GM20000 (cell line): Measurements from ENCODE around the gene CAMSAP3.

Experiments used
- DNase-seq: peaks from one replicate; pipeline ENCODE4 v3.0.0; 2012; ENCODE audit warnings: low spot score
- TF ChIP-seq, protein P1 (sequence below): IDR thresholded peaks from 2 replicates; pipeline ENCODE4 v1.5.1; 2012; ENCODE audit warnings: mild to moderate bottlenecking, control low read depth; ENCODE audit errors: extremely low read depth, missing control alignments

CAMSAP3 gene

DNA sequence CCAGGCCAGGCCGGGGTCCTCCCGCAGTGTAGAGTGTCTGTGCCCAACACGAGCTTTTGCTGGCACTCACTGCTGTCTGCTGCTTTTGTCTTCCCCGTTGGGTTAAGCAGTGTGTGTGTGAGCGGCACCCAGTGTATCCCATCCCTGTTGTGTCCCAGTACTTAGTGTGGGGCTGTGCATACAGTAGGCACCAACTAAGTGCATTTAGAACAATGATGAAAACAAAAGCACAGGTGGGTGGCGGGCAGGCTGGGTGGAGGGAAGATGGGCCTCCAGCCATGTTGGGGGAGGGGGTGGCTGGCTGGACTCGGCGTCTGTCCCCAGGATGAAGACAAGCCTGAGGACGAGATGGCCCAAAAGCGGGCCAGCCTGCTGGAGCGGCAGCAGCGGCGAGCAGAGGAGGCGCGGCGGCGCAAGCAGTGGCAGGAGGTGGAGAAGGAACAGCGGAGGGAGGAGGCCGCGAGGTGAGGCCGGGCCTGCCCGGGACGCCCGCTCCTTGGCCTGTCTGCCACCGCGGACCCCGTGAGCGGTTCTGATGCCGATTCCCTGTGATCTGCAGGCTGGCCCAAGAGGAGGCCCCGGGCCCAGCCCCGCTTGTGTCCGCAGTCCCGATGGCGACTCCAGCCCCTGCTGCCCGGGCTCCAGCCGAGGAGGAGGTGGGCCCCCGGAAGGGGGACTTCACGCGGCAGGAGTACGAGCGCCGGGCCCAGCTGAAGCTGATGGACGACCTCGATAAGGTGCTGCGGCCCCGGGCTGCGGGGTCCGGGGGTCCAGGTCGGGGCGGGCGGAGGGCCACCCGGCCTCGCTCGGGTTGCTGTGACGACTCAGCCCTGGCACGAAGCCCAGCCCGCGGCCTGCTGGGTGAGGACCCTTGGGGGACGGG, 19.4 kb downstream of the CAMSAP3 start:
- DNase-seq = no peak
- TF ChIP-seq, protein P1, sequence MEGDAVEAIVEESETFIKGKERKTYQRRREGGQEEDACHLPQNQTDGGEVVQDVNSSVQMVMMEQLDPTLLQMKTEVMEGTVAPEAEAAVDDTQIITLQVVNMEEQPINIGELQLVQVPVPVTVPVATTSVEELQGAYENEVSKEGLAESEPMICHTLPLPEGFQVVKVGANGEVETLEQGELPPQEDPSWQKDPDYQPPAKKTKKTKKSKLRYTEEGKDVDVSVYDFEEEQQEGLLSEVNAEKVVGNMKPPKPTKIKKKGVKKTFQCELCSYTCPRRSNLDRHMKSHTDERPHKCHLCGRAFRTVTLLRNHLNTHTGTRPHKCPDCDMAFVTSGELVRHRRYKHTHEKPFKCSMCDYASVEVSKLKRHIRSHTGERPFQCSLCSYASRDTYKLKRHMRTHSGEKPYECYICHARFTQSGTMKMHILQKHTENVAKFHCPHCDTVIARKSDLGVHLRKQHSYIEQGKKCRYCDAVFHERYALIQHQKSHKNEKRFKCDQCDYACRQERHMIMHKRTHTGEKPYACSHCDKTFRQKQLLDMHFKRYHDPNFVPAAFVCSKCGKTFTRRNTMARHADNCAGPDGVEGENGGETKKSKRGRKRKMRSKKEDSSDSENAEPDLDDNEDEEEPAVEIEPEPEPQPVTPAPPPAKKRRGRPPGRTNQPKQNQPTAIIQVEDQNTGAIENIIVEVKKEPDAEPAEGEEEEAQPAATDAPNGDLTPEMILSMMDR = no peak

DNA sequence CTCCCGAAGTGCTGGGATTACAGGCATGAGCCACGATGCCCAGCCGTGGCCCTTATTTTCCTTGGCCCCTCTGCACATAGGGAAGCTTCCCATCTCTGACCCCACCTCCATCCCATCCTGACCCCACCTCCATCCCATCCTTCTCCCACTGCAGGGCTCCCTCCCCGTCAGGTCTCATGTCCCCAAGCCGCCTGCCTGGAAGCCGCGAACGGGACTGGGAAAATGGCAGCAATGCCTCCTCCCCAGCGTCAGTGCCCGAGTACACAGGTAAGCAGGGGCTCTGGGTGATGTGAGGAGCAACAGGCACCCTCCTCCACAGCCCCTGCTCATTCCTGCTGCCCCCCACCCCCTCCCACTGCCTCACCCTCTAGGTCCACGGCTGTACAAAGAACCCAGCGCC, 21.5 kb downstream of the CAMSAP3 start:
- TF ChIP-seq, protein P1 = no peak

DNA sequence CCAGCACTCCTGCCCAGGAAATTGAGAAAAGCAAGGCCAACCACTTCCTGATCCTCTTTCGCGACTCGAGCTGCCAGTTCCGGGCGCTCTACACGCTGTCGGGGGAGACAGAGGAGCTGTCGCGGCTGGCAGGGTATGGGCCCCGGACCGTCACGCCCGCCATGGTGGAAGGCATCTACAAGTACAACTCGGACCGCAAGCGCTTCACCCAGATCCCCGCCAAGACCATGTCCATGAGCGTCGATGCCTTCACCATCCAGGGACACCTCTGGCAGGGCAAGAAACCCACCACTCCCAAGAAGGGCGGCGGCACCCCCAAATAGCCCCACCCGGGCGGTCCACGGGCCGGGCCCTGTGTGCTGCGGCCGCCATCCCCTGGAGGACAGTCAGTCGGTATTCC, 22.1 kb downstream of the CAMSAP3 start:
- TF ChIP-seq, protein P1 = no peak
- no peak for DNase-seq

More for the DNA sequence above, 21.5 kb downstream of the CAMSAP3 start:
- no peak for DNase-seq

DNA sequence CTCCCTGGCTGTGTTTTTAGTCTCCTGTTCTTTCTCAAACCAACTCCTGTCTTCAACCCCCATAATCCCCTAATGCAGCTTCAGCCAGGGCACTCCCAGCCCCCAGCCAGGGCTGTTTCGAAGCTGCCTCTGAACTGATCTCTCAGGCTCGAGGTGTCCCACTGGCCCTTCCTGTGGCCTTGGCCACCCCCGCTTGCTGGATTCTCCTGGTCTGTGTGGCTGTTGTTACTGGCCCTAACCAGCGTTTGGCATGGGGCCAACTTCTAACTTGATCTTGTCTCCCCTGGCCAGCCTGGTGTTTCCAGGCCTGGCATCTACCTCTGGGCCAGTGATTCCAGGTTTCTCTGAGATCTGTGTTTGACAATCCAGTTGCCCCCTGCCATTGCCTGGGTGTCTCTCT, 22.7 kb downstream of the CAMSAP3 start:
- DNase-seq = no peak
- TF ChIP-seq, protein P1 = no peak

DNA sequence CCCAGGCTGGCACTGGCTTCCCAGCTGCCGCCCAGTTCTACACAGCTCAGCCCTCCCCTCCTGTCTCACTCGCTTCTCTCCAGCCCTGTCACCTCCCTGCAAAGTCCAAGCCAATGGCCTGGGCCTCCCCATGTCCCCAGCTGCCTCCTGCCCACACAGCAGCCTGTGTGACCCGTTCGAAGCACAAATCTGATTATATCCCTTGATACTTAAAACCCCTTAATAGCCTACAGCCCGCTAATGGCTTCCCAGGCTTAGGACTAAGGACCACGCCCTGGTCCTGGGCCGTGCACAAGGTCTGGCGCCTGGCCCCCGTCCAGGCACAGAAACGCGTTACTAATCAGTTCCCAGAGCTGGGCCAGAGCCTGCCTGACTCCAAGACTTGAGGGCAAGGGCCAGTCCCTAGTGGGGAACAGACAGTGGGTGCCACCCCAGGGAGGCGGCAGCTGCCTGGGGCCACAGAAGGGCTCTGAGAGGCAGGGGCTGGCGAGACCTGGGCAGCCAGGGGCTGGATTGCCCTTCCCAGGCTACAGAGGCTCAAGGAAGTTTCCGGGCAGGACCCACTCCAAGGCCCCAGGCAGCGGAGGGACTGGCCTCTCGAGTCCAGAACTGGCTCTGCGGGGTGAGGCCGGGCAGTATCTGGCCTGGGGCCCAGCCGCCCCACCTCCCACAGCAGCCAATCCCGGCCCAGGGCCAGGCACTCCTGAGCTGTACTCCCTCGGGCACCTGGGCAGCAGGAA, 23.3 kb downstream of the CAMSAP3 start:
- DNase-seq = no peak
- TF ChIP-seq, protein P1 = no peak

DNA sequence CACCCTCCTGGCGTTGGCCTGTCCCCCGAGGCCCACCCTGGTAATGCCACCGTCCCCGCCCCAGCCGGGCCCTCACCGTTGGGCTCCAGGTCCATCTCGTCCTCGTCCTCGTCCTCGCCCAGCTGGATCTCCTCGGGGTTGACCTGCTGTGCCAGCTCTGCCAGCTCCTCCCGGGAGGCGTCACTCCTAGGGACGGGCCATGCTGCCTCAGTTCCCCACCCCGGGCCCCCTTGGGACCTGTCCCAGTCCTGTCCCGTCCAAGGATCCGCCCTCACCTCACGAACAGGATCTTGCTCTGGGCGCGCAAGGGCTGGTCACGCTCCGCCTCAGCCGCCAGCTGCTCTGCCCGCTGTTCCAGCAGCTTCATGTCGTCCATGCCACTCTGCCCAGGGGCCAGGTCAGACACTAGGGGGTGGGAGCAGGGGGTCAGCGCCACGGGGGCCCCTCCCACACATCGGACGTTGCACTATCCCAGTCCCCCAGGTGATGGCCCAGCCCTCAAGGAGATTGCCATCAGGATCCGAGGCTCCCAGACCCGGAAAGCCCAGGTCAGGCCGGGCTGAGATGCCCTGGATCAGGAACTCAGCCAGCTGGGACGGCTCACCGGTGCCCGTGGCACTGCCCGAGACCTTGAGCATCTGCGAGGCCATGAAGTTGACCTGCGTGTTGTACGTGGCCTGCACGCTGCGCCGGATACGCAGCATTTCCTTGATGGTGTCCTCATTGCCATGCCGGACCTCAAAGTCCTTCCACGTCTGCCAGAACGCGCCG, 24.2 kb downstream of the CAMSAP3 start:
- no peak for DNase-seq
- TF ChIP-seq, protein P1 = no peak
